Posterior vena cava (tissue), 2 donors: ENCODE measurements around the gene EDAR. TPM values are rescaled to one million over a fixed set of nuclear protein-coding genes. Genes with fewer than 3 reads are reported as not detected.

ENCODE experiments used
- DNase-seq: peaks from one replicate; pipeline ENCODE4 v3.0.0-alpha.2; 2020; ENCODE audit warnings: low spot score
- intact Hi-C, 2 donors: fragments of 100-400 bp; cut with DNase I; formaldehyde crosslinking; loops; one replicate each; pipeline versions ENCODE4 v1.14.1 to v1.14.2; 2022 to 2023
- total RNA-seq, 2 donors: library from RNA; stranded (reverse); fragmentation: NEBNext Ultra II Directional; extraction: Animal tissue kit (Norgen Biotek cat#: 25700); gene quantifications; one replicate each; pipeline ENCODE4 v1.2.1, GENCODE V29; 2021
- donor health status: DM: yes; HTN: yes; CAD: no.
- donor health status: DM: yes; HTN: yes; CAD: no.

EDAR gene
- total RNA-seq, 2 donors from 2014 or later, result not detected

GRCh38 chr2:108945969-108946368 lies 43.1 kb downstream of the EDAR start:
- no peak for DNase-seq
- intact Hi-C loops, result no loop called here

- DNase-seq, result peak; percentile 61
These were observed 44.3 kb downstream of the EDAR start for GRCh38 chr2:108944601-108945331.

GRCh38 chr2:108943751-108944150 lies 45.3 kb downstream of the EDAR start:
- DNase-seq, result no peak
- intact Hi-C loops, result no loop called here

More at GRCh38 chr2:108944601-108945331, 44.3 kb downstream of the EDAR start:
- intact Hi-C loops, result no loop called here

DNA sequence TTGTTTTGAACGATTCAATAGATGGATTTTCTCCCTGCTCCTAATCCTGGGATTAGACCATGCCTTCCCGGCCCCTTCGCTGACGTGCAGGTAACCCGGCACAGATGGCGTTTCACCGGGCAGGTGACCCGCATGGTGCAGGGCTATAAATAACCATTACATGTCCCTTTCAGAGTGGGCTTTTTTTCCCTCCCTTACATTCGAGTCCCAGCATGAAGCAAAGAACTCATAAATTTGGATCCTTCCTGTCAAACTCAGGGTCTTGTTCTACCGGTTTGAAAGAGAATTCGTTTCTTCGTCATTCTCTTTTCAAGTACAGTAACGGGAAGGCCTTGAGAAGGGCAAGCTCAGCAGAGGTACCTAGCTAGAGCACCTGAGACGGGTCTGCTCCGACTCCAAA lies 46.1 kb downstream of the EDAR start:
- peak; percentile 65 for DNase-seq
- intact Hi-C loops, result no loop called here

GRCh38 chr2:108942231-108942825 lies 46.7 kb downstream of the EDAR start:
- intact Hi-C loops, result no loop called here
- peak; percentile 74 for DNase-seq

DNA sequence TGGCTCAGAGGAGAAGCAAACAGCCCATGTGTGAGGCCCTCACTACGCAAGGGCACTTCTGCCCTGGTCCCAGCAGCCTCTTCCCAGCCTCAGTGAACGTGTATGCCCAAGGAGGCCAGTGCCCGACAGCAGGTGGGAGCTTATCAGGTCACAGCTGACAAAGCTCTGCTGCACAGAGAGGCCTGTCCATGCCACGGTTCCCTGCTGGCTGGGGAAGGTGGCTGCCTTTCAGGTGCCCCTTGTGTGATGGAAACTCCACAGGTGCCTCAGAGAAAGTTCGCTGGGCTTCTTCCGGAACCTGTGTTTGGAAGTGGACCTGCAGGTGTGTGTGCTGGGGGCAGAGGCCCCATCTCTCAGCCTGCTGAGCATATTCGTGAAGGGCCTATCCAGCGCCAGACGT lies 47.3 kb downstream of the EDAR start:
- peak; percentile 67 for DNase-seq
- intact Hi-C loops, result no loop called here

DNA sequence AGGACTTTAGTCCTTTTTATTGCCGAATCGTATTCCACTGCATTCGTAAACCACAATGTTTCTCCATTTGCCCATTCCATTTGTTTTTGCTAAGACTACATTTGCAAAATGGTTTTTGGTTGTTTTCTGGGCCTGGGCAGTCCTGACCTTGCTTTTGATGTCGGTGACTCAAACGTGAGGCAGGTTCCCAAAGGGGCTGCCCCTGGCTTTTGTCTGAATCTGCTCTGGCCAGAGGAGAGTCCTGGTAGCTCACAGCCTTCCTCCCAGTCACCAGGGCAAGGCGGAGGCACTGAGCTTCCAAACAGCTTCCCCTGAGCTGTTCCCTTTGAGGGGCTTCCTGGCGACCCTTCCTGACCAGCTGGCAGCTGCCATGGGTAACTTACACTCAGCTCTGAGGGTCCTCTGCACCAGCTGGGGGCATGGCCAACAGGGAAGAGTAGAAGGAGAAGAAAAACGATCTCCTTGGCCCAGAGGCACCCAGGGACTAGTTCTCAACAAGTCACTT lies 47.8 kb downstream of the EDAR start:
- DNase-seq, result no peak
- intact Hi-C loops, result no loop called here

GRCh38 chr2:108940156-108940555 lies 48.9 kb downstream of the EDAR start:
- no peak for DNase-seq
- intact Hi-C loops, result no loop called here

GRCh38 chr2:108938077-108938710 lies 50.8 kb downstream of the EDAR start:
- no peak for DNase-seq
- intact Hi-C loops, result no loop called here

GRCh38 chr2:108937367-108938017 lies 51.5 kb downstream of the EDAR start:
- DNase-seq, result no peak
- intact Hi-C loops, result no loop called here

GRCh38 chr2:108936866-108937265 lies 52.2 kb downstream of the EDAR start:
- intact Hi-C loops, result no loop called here
- no peak for DNase-seq

DNA sequence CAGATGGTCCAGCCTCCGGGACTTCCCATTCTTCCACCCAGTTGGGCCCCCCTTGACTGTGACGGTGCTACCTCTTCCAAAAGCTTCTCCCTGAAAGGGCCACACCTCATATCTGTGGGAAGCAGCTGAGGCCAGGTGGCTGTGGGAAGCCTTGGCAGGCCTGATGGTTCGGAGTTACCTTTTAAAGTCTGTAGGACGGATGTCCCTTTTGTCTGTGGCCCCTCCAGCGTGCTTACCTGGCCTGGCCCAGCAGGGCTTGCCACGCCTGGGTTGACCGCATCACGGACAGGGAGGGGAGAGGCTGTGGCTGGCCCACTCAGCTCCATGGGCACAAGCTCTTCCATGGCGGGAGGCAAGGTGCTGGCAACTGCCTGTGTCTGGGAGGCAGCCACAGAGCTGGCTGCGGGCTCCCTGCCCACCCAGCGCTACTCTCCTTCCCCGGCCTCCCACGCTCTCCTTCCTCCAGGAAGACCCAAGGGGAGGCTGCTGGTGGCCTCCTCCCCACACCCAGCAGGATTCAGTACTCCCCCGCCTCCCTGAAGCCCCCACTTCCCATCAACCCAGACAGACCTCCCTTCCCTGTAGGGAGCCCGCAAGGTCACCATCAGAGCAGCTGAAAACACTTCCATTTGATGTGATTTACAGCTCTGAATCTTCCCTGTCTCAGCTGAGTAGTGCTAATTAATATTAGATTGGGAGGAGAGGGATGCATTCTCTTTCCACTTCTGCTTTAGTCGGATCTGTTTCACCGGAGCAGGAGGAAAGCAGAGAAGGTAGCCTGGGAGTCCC lies 52.8 kb downstream of the EDAR start:
- intact Hi-C loops, result no loop called here

DNA sequence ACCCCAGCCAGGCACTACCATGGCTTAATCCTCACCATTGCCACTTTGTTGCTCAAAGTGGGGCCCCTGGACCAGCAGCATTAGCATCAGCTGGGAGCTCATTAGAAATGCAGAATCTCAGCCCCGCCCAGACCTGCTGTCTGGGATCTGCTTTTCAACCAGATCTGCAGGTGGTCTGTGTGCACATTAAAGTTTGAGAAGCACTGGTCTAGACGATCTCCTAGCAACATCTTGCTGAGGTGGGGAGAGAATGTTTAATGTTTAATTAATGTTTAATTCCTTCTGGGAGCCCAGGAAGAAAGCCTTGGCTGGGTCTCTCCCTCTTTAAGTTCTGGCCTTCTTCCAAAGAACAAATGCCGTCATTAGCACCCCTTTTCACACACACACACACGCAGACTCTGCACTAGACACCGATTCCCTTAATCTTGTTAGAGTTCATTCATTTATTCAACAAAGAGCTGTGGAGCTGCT lies 53.7 kb downstream of the EDAR start:
- intact Hi-C loops, result no loop called here
- DNase-seq, result no peak

More for the DNA sequence above, 52.8 kb downstream of the EDAR start:
- no peak for DNase-seq

DNA sequence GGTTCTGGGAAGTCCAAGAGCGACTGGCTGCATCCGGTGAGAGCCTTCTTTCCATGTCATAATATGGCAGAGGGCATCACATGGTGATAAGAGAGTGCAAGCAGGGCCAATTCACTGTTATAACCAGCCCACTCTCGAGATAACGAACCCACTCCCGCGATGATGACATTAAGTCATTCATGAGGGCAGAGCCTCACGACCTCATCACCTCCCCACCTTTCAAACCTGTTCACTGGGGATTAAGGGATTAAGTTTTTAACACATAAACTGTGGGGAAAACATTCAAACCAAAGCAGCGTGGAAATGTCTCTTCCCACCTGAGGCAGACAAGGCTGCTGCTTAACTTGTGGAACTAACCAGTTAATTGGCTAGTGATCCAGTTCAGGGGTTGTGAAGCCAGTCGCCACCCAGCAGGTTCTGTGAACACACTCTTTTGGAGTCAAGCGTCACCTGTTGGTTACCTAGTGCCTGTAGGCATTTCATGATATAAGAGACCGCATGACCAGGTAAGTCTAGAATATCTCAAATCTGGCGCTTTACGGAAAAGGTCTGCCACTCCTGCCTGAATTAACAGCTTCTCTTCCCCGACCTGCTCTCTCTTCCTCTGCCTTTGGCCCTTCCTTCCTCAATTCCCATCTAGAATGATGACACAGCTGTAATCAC lies 54.3 kb downstream of the EDAR start:
- intact Hi-C loops, result no loop called here
- DNase-seq, result no peak

- intact Hi-C loops, result no loop called here
- no peak for DNase-seq
These were observed 54.9 kb downstream of the EDAR start for GRCh38 chr2:108934151-108934550.

DNA sequence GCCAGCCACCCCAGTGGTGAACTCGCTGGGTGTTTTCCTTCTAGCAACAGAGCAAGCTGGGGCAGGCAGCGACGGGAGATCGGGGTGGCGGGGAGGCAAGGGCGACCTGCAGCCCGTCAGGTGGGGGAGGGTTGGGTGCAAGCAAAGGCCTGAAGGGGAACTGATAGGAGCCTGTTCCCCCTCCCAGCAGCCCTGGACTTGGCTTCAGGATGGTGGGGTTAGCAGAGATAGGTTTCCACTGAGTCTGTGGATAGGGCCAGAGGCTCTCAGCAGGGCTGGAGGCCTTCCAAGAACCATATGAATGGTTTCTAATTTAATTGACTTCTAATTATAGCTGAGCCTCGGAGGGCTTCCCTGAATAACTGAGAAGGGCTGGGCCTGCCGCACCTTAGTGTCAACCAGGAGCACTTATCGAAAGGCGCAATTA lies 55.3 kb downstream of the EDAR start:
- intact Hi-C loops, result no loop called here

DNA sequence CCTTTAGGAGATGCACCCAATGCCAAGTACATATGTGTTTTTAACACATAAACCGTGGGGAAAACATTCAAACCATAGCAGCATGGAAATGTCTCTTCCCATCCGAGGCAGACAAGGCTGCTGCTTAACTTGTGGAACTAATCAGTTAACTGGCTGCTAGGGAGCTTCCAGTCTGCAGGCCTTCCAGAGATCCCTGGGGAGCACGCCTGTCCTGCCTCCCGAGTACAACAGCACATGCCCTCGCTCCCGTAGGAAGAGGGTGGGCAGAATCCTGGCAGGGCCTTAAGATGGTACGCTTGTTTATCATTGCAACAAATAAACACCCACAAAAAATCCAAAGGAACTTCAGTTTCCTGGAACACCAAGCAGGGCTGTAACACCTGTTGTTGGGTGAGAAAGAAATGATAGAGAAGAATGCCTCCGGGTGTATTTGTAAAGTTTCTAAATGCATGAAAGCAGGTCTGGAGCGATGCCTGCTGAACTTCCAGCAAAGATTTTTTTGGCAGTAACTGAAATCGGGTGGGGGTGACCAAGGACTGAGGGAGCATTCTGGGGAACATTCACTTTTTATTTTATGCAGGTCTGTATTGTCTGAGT lies 56.2 kb downstream of the EDAR start:
- no peak for DNase-seq
- intact Hi-C loops, result no loop called here

More for the DNA sequence above, 55.3 kb downstream of the EDAR start:
- DNase-seq, result no peak

- intact Hi-C loops, result no loop called here
- no peak for DNase-seq
These were observed 57.6 kb downstream of the EDAR start for GRCh38 chr2:108931372-108931771.
